GM12878 (cell line): ENCODE results near the gene ARFIP1. TPM values are rescaled to one million over a fixed set of nuclear protein-coding genes. Genes with fewer than 3 reads are reported as not detected.

Source experiments
- DPF2 ChIP-seq: fragments of 450-650 bp; IDR thresholded peaks from 2 replicates; pipeline ENCODE4 v1.6.1; 2017; ENCODE audit warnings: mild to moderate bottlenecking
- HDGF ChIP-seq: fragments of 450-650 bp; IDR thresholded peaks from 2 replicates; pipeline ENCODE4 v1.6.1; 2016; ENCODE audit warnings: antibody characterized with exemption
- JUNB ChIP-seq: IDR thresholded peaks from 2 replicates; pipeline ENCODE4 v1.6.1; 2016; ENCODE audit warnings: antibody characterized with exemption, mild to moderate bottlenecking
- RB1 ChIP-seq: fragments of 450-650 bp; formaldehyde crosslinking; IDR thresholded peaks from 2 replicates; pipeline ENCODE4 v1.6.1; 2017; ENCODE audit warnings: mild to moderate bottlenecking, borderline replicate concordance
- SIX5 ChIP-seq: IDR thresholded peaks from 2 replicates; pipeline ENCODE4 v1.6.1; 2011; ENCODE audit warnings: mild to moderate bottlenecking, low read depth, low read length, moderate library complexity; ENCODE audit not compliant: severe bottlenecking
- SMC3 ChIP-seq: IDR thresholded peaks from 2 replicates; pipeline ENCODE4 v1.6.1; 2011; ENCODE audit warnings: low read length, improper control_type of control experiment, borderline replicate concordance
- SREBF2 ChIP-seq: IDR thresholded peaks from 2 replicates; pipeline ENCODE4 v1.6.1; 2012; ENCODE audit warnings: mild to moderate bottlenecking, low read length
- polyA plus RNA-seq, 11 experiments: library from polyadenylated mRNA; depleted of rRNA in 4 of 11; unstranded in 6 of 11; stranded (reverse) in 5 of 11; fragments of >200 nt; fragmentation: Nextera tagmentation in 4 of 11; fragmentation: Illumina TruSeq in 1 of 11; extraction: Ambion mirVana in 4 of 11; extraction: Trizol in 1 of 11; gene quantifications; 1 replicate in 1 of 11; 2 replicates in 10 of 11; pipeline versions ENCODE4 v1.2.1 to v1.2.3, GENCODE V29; 2011 to 2016; ENCODE audit warnings: inconsistent platforms in 2 of 11, missing spikeins in 2 of 11, low read depth in 1 of 11
- total RNA-seq, 4 experiments: library from RNA; depleted of rRNA in 3 of 4; stranded (reverse); fragments of >200 nt in 3 of 4; fragmentation: Illumina TruSeq in 1 of 4; extraction: Trizol in 1 of 4; gene quantifications; 2 replicates each; pipeline versions ENCODE4 v1.2.1 to v1.2.3, GENCODE V29; 2013 to 2021
- TF ChIP-seq, protein P1 (sequence below): fragments of 450-650 bp; formaldehyde crosslinking; IDR thresholded peaks from 2 replicates; pipeline ENCODE4 v1.4.0; 2020; ENCODE audit warnings: mild to moderate bottlenecking, moderate library complexity
- TF ChIP-seq, protein P2 (sequence below): IDR thresholded peaks from 2 replicates; pipeline ENCODE4 v1.6.1; 2012; ENCODE audit warnings: mild to moderate bottlenecking, low read depth, low read length
- TF ChIP-seq, protein P3 (sequence below): IDR thresholded peaks from 2 replicates; pipeline ENCODE4 v1.6.1; 2012; ENCODE audit warnings: low read depth, low read length, improper control_type of control experiment

ARFIP1 gene
- total and polyA plus RNA-seq, 10 of the 15 experiments (the other 5 are each of a cell fraction or from before 2014, with no cell fraction given), result 9.5 to 21.7 (median 15.4) TPM

DNA sequence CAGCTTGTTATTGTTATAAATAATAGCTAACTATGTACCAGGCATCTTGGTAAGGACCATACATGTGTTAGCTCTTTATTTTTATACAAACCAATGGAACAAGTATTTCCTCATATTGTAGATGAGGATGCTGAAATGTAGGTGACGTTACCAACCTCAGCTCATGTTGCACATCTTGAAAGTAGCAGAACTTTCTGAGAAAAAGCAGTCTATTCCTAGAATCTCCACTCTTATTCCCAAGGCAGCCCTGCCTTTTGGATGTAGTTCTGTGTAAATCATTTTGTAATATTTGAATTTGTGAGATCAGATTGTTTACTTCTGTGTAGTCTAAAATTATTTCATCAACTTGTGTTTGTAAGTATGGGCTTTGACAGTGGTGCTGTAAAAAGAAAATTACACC lies 161.7 kb downstream of the ARFIP1 start (continued):
- TF ChIP-seq, protein P1, sequence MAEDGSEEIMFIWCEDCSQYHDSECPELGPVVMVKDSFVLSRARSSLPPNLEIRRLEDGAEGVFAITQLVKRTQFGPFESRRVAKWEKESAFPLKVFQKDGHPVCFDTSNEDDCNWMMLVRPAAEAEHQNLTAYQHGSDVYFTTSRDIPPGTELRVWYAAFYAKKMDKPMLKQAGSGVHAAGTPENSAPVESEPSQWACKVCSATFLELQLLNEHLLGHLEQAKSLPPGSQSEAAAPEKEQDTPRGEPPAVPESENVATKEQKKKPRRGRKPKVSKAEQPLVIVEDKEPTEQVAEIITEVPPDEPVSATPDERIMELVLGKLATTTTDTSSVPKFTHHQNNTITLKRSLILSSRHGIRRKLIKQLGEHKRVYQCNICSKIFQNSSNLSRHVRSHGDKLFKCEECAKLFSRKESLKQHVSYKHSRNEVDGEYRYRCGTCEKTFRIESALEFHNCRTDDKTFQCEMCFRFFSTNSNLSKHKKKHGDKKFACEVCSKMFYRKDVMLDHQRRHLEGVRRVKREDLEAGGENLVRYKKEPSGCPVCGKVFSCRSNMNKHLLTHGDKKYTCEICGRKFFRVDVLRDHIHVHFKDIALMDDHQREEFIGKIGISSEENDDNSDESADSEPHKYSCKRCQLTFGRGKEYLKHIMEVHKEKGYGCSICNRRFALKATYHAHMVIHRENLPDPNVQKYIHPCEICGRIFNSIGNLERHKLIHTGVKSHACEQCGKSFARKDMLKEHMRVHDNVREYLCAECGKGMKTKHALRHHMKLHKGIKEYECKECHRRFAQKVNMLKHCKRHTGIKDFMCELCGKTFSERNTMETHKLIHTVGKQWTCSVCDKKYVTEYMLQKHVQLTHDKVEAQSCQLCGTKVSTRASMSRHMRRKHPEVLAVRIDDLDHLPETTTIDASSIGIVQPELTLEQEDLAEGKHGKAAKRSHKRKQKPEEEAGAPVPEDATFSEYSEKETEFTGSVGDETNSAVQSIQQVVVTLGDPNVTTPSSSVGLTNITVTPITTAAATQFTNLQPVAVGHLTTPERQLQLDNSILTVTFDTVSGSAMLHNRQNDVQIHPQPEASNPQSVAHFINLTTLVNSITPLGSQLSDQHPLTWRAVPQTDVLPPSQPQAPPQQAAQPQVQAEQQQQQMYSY (CRISPR knock-in tag), result no peak
- TF ChIP-seq JUNB (no peak), RB1 (no peak), HDGF (no peak), SMC3 (no peak), DPF2 (no peak), SREBF2 (no peak), SIX5 (no peak)
- TF ChIP-seq, protein P2, sequence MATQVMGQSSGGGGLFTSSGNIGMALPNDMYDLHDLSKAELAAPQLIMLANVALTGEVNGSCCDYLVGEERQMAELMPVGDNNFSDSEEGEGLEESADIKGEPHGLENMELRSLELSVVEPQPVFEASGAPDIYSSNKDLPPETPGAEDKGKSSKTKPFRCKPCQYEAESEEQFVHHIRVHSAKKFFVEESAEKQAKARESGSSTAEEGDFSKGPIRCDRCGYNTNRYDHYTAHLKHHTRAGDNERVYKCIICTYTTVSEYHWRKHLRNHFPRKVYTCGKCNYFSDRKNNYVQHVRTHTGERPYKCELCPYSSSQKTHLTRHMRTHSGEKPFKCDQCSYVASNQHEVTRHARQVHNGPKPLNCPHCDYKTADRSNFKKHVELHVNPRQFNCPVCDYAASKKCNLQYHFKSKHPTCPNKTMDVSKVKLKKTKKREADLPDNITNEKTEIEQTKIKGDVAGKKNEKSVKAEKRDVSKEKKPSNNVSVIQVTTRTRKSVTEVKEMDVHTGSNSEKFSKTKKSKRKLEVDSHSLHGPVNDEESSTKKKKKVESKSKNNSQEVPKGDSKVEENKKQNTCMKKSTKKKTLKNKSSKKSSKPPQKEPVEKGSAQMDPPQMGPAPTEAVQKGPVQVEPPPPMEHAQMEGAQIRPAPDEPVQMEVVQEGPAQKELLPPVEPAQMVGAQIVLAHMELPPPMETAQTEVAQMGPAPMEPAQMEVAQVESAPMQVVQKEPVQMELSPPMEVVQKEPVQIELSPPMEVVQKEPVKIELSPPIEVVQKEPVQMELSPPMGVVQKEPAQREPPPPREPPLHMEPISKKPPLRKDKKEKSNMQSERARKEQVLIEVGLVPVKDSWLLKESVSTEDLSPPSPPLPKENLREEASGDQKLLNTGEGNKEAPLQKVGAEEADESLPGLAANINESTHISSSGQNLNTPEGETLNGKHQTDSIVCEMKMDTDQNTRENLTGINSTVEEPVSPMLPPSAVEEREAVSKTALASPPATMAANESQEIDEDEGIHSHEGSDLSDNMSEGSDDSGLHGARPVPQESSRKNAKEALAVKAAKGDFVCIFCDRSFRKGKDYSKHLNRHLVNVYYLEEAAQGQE, result no peak
- TF ChIP-seq, protein P3, sequence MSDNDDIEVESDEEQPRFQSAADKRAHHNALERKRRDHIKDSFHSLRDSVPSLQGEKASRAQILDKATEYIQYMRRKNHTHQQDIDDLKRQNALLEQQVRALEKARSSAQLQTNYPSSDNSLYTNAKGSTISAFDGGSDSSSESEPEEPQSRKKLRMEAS, result no peak
